Stimulated activated CD8-positive, alpha-beta memory T cell treated with anti-CD3 and anti-CD28 coated beads, Interleukin-12 subunit alpha, Interleukin-12 subunit beta, amount 100 ng/mL, for 1 hour (primary cell): ENCODE data around the gene MRPS33.
"Not testable (repeated sequence)": the region's sequence is repeated elsewhere in the genome, so short reads cannot be mapped to it uniquely, and the experiment has no call there.

ENCODE experiments used
- DNase-seq: peaks from one replicate; pipeline ENCODE4 v3.0.0-alpha.2; 2020; ENCODE audit warnings: low read depth

MRPS33 gene

DNA sequence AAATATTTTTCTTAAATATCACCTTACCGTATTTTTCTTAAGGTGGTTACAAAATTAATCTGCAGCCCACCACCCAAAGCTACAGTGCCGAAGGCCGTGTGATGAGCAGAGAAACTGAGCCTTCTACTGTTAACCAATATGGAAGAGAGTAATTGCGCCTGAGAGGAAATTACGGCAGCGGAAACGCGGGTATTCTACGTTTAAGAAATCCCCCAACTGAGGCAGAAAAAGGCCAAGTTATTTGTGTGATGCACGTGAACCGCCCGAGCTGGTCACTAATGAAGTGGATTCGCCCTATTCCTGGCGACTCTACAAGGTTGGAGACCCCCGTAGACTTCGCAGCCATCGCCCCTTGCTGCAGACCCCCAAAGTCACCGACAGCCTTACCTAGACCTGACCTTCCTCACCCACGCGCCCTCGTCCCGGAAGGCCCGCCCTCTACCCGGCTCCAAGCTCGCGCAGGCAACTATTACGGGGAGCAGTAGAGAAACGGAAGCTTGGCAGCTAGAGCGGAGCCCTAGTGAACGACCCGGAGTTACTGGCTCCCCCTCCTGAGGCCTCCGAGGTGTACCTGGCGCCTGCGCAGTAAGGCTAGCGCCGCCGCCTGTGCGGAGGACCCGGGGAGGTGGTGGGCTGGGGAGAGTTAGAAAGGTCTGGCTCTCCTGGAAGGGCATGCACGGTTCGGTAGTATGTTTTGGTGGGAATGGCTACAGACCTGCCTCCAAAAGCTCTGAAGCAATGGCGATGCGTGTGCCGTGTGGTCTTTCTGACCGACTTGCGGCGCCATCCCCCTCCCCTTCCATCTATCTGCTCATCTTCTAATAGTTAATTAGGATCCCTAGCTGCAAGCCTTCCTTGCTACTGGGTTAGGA is at the start of gene MRPS33:
Gene MRPS33 (minus strand): TSS at position 429 of the 872 bp plus-strand sequence. CDS start 4,319 bp downstream, outside the sequence.
- peak; percentile 90 for DNase-seq

DNA sequence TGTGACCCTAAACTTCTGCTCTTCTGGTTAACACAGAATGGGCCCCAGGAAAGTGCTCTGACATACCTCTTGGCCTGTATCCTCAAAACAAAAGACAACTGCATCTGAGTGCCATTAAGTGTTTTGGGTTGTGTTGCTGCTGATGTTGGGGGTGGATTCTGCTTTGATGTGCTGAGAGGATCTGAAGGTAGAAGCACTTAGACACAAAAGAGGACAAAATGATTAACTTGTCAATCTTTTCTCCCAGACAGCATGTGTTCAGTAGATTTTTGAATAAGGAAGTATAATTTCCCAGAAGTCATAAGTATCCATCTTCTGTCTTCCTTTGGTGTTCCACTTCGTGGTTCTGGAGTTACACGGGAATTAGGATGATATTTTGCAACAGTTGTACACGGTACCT is 43.0 kb upstream of the MRPS33 start:
- DNase-seq, result no peak

DNA sequence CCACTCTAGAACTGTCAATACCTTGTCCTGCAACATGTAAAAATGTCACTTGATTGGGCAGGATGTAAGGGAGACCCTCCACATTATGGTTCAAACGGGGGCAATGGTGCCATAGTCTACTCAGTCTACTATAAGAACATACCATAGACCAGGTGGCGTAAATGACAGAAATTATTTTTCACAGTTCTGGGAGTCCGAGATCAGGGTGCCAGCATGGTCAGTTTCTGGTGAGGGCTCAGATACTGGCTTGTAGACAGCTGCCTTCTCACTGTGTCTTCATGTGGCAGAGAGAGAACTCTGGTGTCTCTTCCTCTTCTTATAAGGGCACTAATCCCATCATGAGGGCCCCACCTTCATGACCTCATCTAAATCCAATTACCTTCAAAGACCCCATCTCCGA is 40.4 kb upstream of the MRPS33 start:
- no peak for DNase-seq

DNA sequence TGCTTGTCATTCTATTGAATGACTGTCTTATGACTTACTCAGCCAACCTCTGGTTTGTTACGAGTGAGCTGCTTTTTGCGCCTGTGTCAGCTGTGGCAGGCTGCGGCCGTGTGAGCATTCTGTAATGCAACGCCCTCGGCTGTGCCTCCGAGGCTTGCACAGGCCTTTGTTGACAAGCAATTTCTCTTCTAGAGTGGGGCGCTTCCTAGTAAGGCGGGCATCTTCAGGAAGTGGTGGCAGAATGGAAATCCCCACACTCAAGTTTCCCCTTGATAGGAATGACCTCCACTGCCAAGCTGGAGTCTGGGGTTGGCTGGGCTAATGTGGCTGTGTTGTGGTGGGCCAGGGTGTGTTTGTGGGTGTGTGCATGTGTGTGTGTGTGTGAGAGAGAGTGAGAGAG is 38.9 kb upstream of the MRPS33 start:
- DNase-seq, result peak; percentile 16

DNA sequence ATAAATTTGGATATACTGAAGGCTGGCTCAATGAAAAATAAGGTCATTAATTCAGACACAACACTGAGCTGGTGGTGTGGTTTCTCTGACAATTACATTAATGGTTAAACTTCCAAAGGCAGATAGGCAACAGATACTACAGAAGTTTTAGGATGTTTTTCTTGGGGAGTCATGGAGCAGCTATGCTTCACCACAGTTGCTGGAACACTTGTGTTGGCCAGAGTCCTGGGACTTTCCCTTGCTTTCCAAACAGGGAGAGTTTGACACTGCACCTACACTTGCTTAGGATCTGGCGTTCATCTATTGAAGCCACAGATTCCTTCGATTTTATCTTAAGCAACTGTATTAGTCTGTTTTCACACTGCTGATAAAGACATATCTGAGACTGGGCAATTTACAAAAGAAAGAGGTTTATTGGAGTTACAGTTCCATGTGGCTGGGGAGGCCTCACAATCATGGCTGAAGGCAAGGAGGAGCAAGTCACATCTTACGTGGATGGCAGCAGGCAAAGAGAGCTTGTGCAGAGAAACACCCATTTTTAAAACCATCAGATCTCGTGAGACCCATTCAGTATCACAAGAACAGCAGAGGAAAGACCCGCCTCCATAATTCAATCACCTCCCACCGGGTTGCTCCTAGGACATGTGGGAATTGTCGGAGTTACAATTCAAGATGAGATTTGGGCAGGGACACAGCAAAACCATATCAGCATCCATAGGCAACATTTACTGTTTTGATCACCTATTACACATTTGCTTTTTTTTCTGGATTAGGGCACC is 31.3 kb upstream of the MRPS33 start:
- no peak for DNase-seq

DNA sequence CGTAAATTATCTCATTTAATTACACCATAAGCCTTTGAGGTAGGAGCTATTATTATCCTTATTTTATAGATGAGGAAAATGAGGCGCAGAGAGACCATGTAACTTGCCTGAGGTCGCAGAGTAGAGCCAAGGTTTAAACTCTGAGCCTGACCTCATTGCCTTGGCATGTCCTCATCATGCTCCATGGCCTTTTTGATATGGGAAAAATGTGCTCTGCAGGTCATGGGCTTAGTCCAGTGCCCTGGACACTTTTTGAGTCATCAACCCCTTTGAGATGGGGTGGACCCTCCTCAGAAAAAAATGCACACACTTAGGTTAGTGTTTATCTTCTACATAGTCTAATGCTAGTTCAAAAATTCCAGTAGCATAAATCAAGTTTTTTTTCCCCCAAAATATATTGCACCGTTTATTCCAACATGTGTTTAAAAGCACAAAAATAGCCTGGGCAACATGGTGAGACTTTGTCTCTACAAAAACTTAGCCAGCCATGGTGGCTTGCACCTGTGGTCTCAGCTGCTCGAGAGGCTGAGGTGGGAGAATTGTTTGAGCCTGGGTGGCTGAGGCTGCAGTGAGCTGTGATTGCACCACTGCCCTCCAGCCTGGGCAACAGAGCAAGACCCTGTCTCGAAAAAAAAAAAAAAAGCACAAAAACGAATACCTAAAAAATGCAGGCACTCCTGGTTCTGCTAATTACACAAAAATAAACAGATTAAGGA is 30.5 kb upstream of the MRPS33 start:
- DNase-seq, result no peak

DNA sequence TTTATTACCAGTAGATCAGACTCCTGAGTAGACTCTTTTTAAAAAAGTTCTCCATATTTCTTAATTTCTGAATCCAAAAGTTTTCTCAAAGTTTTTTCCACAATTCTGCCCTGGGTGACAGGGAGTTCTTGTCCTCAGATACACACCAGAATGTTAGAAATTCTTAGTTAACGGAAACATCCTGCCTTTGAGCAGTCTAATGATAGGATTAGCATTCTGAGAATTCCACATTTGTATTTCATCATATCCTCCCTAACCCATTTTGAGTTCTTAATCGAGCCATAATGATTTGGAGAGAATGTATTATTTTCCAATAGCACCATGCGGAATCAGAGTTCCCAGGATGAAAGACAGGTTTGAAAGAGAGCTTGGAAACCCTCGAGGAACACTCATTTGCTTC is 28.9 kb upstream of the MRPS33 start:
- DNase-seq, result no peak

DNA sequence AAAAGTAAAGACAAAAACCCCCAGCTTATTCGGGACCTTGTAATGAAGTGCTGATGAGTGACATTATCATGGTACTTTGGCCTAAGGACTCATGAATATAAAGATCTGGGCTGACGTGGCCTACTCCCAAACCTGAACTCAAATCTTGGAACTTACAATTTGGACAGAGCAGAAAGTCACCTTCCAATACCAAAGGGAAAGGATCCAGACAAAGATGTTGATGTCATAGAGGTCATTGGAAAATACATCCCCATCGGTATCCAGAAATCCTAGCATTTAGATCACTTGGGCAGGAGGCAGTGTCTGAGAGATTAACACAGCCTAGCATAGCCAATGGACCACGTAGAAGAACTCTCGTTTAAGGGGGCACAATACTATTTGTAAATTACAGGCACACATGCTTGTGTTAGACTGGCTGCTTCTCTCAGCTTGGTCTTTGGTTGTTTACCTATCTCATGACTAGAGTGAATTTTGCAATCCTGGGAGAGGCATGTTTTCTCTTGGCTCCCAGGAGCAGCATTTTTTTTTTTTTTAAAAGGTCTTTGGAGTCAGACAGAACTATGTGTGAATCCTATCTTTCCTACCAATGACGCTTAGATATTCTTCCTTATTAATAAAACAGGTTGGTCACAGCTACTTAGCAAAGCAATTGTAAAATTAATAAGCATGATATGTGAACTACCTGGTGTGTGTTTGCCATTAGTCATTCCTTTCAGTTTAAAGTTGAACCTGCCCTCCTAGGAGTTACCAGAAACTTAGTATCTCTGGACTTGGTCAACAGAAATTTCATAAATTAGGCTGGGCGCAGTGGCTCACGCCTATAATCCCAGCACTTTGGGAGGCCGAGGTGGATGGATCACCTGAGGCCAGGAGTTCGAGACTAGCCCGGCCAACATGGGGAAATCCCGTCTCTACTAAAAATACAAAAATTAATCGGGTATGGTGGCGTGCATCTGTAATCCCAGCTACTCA is 27.8 kb upstream of the MRPS33 start:
- DNase-seq, result no peak

GRCh38 chr7:141039376-141039775 is 24.6 kb upstream of the MRPS33 start:
- DNase-seq, result no peak

DNA sequence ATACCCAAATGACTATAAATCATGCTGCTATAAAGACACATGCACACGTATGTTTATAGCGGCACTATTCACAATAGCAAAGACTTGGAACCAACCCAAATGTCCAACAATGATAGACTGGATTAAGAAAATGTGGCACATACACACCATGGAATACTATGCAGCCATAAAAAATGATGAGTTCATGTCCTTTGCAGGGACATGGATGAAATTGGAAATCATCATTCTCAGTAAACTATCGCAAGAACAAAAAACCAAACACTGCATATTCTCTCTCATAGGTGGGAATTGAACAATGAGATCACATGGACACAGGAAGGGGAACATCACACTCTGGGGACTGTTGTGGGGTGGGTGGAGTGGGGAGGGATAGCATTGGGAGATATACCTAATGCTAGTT is 23.3 kb upstream of the MRPS33 start:
- not testable (repeated sequence) for DNase-seq

DNA sequence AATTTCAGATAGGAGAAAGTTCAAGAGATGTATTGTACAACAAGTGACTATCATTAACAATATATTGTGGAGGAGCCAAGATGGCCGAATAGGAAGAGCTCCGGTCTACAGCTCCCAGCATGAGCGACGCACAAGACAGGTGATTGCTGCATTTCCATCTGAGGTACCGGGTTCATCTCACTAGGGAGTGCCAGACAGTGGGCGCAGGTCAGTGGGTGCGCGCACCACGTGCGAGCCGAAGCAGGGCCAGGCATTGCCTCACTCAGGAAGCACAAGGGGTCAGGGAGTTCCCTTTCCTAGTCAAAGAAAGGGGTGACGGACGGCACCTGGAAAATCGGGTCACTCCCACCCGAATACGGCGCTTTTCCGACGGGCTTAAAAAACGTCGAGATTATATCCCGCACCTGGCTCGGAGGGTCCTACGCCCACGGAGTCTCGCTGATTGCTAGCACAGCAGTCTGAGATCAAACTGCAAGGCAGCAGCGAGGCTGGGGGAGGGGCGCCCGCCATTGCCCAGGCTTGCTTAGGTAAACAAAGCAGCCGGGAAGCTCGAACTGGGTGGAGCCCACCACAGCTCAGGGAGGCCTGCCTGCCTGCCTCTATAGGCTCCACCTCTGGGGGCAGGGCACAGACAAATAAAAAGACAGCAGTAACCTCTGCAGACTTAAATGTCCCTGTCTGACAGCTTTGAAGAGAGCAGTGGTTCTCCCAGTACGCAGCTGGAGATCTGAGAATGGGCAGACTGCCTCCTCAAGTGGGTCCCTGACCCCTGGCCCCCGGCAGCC is 18.0 kb upstream of the MRPS33 start:
- not testable (repeated sequence) for DNase-seq

DNA sequence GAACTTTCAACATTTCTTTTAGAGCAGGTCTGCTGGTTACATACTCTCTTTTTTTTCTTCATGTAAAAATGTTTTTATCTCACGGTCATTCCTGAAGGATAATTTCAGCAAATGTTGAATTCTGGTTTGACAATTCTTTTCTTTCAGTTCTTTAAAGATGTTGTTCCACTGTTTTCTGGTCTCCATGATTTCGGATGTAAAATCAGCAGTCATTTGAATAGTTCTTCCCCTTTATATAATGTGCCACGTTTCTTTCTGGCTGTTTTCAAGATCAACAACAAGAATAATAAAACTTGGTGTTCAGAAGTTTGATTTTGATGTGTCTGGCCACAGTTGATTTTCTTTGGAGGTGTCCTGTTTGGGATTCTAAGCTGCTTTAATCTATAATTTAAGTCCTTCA is 14.0 kb upstream of the MRPS33 start:
- DNase-seq, result no peak

DNA sequence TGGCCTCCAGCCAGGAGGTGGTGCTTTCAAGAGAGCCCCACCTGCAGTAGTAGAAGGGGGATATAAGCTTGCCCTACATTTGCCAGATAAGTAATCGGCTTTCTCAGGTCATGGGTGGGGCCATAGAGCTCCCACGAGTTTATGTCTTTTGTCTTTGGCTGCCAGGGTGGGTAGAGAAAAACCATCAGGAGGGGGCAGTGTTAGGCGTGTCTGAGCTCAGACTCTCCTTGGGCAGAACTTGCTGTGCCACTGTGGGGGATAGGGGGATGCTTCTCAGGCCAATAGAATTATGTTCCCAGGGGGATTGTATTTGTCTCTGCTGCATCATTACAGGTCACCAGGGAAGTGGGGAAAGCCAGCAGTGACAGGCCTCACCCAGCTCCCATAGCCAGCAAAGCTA is 12.3 kb upstream of the MRPS33 start:
- no peak for DNase-seq

DNA sequence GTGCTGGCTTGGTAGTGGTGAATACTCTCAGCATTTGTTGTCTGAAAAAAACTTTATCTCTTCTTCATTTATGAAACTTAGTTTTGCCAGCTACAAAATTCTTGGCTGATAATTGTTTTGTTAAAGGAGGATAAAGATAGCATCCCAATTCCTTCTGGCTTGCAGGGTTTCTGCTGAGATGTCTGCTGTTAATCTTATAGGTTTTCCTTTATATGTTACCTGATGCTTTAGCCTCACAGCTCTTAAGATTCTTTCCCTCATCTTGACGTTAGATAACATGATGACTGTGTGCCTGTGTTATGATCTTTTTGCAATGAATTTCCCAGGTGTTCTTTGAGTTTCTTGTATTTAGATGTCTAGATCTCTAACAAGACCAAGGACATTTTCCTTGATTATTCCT is 9.9 kb upstream of the MRPS33 start:
- DNase-seq, result no peak

- no peak for DNase-seq
Observed at GRCh38 chr7:141023295-141023694, 8.5 kb upstream of the MRPS33 start.

- no peak for DNase-seq
Observed at GRCh38 chr7:141017555-141017954, 2.8 kb upstream of the MRPS33 start.

GRCh38 chr7:141016349-141016748 is 1.6 kb upstream of the MRPS33 start:
- no peak for DNase-seq

DNA sequence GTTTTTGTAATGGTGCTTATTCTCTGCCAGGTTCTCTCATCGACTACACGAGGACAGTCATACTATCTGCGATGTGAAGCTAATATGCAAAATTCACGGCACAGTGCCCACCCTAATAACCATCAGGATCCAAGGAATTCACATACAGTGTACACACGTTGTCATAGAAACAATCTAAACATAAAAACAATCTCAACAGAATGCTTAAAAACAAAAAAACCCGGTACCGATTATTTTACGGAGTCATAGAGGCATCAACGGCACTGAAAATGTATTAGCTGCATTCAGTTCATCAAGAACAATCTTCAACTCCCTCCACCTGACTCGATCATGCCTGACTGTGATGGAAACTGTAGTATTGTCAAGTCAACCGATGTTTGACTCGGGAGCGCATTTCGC is 628 bp downstream of the MRPS33 start:
- DNase-seq, result no peak

DNA sequence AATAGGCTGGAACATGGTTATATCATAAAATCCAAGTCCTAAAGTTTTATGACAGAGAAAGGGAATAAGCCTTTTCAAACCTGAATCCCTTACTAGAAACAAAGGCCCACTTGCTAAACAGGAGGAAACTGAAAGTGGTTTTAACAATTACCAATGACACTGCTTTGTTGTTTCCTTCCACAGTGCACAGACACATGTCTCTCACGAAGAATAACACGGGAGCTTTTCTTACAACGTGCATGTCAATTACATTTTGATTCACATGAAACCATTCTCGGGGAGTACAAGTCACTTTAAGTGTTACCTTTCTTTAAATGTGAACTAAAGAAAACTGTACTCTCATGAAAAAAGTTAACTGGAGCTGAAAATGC is 1.4 kb downstream of the MRPS33 start:
- DNase-seq, result no peak

GRCh38 chr7:141012696-141013344 is 1.9 kb downstream of the MRPS33 start:
- DNase-seq, result no peak
